PC-9 (cell line): ENCODE measurements around the gene F7.

Experiments used
- CTCF ChIP-seq: fragments of 200-600 bp; sonication (generic); conservative IDR thresholded peaks from 2 replicates; pipeline ENCODE4 v1.6.1; 2017; ENCODE audit warnings: mixed run types, antibody characterized with exemption, mild to moderate bottlenecking, moderate library complexity
- EZH2 ChIP-seq: fragments of 200-600 bp; sonication (generic); IDR thresholded peaks from 2 replicates; pipeline ENCODE4 v1.8.0; 2017; ENCODE audit warnings: antibody characterized with exemption, low read depth

GRCh38 chr13:113166681-113167080 lies 61.1 kb downstream of the F7 start:
- TF ChIP-seq CTCF (no peak), EZH2 (no peak)
